ENCODE data around the gene POLN.

POLN gene

GRCh38 chr4:2091990-2092668 lies 149.8 kb downstream of the POLN start:
- FAIRE-seq = no peak
- no peak for DNase-seq (ENCODE audit: insufficient read length, low spot score)

GRCh38 chr4:2090642-2091041 lies 151.3 kb downstream of the POLN start:
- no peak for DNase-seq (ENCODE audit: insufficient read length, low spot score)
- FAIRE-seq = no peak

- FAIRE-seq (no peak), DNase-seq (ENCODE audit: insufficient read length, low spot score) (no peak)
These were observed 152.7 kb downstream of the POLN start for GRCh38 chr4:2089222-2089621.

- DNase-seq (ENCODE audit: insufficient read length, low spot score) (no peak), FAIRE-seq (no peak)
These were observed 154.8 kb downstream of the POLN start for GRCh38 chr4:2087170-2087569.

- DNase-seq (ENCODE audit: insufficient read length, low spot score) (no peak), FAIRE-seq (no peak)
These were observed 156.4 kb downstream of the POLN start for GRCh38 chr4:2085496-2085901.

GRCh38 chr4:2084316-2084715 lies 157.6 kb downstream of the POLN start:
- FAIRE-seq = no peak
- no peak for DNase-seq (ENCODE audit: insufficient read length, low spot score)

DNA sequence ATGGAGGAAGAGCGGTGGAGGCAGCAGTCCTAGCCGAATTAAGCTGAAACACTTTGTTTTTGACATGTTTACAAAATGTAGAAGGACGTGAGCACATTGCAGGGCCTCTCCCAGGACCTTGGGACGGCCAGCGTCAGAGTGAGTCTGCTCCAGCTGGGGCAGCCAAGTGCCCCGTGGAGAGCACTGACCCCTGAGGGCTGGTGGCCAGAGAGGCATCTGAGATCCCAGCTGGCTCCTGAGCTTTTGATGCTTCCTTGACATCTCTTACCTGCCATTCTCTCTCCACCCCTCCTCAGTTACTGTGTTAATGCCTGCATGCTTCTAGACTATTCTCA lies 158.1 kb downstream of the POLN start:
- DNase-seq (ENCODE audit: insufficient read length, low spot score) (no peak), FAIRE-seq (no peak)

DNA sequence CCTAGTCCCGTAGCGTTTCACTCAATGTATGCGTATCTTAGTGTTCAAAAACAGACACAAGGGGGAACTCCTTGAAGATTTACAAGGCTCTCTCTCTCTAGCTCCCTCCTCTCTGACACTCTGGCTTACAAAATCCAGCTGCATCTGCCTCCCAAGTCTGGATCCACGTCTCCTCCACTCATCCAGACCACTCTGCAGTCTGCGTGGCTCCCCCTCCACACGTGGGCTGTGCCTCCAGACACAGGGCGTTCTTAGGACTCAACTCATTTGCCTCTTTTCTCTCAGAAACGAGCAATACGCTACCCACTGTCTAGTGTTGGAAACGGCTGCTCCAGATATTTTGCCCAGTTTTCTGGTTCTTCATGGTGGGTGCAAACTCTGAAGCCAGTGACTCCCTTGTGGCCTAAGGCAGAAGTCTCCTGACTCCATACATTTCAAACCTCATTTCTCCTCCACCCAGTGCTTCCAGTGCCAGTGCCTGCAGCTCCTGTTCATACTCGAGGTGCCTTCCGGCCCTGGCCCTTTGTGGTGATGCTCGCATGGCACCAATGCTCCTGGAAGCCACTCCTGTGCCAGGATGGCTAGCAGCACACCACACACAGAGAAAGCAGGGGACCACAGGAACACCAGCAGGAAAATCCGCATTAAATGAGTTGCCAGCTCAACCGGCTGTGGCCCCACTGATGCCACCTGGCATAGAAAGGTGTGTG lies 158.7 kb downstream of the POLN start:
- no peak for FAIRE-seq

DNA sequence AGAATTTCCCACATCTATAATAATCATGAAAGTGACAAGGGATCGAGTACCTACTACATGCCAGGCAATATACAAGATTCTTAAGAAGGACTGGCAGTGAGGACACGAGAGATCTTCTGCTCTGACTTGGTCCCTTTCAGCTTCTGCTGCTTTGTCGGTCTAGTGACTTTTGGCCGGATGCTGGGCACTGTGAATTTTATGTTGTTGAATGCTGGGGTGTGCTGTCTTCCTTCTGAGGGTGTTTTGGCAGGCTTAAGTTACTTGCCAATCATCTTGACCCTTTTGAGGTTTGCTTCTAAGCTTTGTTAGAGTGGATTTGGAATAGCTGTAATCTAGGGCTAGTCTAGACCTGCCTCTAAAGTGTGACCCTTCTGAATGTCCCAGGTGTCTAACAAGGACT lies 159.3 kb downstream of the POLN start:
- FAIRE-seq (no peak), DNase-seq (ENCODE audit: insufficient read length, low spot score) (no peak)

More for the DNA sequence above, 158.7 kb downstream of the POLN start:
- DNase-seq (ENCODE audit: insufficient read length, low spot score) = no peak

GRCh38 chr4:2082118-2082517 lies 159.8 kb downstream of the POLN start:
- FAIRE-seq = no peak
- DNase-seq (ENCODE audit: insufficient read length, low spot score) = no peak

DNA sequence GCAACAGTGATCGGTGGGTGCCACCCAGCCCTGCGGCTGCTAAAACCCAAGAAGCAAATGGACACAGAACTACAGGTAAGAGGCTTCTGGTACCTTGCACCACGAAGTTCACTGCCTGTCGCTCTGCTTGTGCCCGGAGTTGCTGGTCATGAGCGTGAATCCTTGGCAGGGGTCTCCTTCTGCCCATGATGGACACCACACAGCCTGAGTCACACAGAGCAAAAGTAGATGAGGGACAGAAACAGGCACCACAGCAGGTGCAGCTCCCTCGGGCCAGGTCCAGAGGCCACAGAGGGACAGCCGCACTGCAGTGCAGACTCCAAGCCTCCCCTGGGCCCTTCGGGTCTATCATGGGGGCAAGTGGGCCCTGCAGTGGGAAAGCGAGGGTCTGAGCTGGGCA lies 160.4 kb downstream of the POLN start:
- FAIRE-seq (no peak), DNase-seq (ENCODE audit: insufficient read length, low spot score) (no peak)

DNA sequence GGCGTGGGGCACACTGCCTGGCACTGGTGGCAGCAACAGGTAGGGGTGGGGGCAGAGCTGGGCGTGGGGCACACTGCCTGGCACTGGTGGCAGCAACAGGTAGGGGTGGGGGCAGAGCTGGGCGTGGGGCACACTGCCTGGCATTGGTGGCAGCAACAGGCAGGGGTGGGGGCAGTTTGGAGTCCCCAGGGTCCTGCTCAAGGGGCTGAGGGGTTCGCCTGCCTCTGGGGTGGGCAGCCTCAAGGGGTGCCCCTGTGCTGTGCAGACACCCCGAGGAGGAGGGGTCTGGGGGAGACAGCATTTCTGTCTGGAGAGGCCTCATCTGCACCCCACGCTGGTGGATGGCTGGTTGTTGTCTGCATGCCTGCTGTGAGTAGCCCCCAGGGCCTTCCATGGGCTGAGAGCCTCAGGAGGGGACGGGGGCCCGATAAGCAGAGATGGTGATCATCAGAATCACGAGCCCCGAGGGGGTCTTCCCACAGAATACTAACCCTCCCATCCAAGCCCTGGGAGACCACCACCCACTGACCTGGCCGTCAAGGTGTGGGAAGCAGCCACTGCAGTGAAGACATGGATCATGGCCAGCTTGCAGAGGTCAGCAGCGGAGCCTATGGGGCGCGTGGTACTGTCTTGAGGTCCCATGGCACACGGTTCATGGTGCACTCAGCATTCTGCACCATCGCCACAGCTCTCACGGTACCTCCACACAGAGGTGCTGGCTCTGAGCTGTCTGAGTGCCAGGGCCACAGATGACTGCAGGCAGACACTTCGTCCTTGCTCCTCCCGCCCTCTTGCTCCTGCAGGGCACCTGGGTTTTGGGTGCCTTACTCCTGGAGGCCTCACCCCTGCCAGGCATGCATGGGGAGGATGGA lies 161.3 kb downstream of the POLN start:
- peak; percentile 99 for FAIRE-seq

DNA sequence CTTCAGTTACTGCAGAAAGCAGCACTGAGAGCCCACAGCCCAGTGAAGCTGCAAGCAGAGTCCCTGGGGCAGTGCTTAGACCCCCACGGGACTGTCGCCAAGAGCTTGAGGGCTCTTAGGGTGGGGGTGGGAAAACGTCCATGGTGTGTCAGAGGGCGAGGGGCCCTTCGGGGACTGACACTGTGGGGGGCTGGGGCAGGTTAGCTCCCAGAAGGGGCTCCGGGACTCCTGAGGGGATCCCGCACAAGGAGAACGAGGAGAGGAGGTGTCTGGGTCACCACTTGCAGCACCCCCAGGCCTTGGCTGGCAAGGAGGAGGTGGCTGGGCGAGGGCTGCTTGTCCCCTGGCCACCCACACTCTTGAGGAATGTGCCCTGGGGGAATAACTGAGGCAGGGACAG lies 162.0 kb downstream of the POLN start:
- FAIRE-seq = no peak

More for the DNA sequence above, 161.3 kb downstream of the POLN start:
- DNase-seq (ENCODE audit: insufficient read length, low spot score) = no peak

GRCh38 chr4:2079006-2079405 lies 162.9 kb downstream of the POLN start:
- DNase-seq (ENCODE audit: insufficient read length, low spot score) = no peak
- no peak for FAIRE-seq

More for the DNA sequence above, 162.0 kb downstream of the POLN start:
- DNase-seq (ENCODE audit: insufficient read length, low spot score) = no peak

DNA sequence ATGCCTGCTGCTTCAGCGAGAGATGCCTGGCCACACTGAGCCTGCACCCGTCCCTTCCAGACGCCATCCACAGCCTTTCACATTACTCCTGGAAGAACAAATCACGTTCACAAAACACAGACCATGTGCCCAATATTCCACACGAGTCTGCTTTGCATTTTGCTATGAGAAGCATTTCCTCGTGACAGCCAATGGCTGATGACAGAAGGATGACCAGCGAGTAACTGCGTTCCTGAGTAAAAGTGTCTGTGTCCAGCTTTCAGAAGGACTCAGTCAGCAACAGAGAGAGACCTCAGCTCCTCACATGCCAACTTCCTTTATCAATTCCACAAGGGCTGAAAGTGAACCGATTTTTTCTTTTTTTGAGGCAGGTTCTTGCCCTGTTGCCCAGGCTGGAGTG lies 163.3 kb downstream of the POLN start:
- no peak for FAIRE-seq

DNA sequence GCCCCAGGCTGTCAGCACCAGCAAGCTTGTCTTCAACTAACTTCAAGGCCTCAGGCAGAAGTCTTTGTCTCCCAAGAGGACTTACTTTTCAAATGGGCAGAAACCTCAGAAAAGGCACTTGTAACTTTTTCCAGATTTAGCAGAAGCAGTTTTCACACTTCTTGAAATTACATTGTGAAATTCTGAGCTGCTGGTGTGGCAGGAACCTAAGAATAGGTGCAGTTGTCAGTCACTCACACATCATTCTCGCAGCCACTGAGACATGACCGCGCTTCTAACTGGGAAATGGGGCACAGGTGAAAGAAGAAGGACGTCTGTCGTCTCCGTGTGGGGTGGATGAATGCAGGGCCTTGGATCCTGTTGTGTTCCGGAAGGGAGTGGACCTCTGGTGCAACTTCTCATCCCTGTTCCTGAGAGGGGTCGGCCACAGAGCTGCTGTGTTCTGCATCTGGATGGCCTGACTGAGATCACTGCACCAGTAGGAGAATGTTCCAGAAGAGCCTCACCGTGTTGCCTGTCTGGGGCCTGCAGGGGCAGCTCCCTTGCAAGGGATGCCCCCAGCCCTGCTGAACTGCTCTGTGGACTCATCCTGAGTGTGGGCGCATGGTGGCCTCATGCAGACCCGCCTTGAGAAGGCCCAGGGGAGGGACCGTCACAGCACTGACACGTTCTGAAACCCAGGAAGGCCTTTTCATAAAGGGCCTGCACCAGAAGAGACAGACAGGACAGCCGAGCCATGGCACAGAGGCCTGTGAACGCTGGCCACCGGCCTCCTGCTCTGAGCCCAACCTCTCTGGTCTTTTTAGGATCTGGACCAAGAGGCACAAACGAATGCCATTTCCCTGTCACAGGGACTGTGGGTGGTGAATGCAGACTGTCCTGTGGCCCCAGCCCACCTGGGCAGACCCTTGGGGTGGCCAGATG lies 164.1 kb downstream of the POLN start:
- FAIRE-seq (no peak), DNase-seq (ENCODE audit: insufficient read length, low spot score) (no peak)

More for the DNA sequence above, 163.3 kb downstream of the POLN start:
- no peak for DNase-seq (ENCODE audit: insufficient read length, low spot score)

DNA sequence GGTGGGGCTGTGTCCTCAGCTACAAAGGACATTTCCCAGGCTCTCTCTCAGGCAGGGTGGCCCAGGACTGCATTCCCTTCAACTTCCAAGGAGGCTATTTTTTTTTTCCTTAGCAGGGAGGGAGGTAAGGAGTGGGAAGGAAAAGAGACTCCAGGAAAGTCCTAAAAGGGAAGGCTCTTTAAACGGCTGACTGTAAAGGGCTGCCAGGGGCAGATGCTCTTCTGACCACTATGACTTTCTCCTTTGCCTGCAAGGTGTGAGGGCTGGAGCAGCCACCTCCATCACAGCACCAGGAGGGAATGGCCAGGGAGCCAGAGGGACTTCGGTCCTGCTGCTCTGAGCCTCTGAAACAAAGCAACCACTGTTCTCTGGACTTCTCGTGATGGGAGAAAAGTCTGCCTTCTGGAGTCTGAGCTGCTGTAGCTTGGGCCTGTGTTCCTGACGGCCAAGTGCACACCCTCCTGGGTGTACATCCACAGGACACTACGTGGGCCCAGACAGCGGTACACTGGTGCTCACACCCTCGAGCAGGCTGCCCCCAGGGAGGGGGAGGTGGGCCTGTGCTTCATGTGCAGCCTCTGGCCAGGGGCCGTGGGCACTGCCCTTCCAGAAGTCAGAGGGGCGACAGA lies 164.9 kb downstream of the POLN start:
- DNase-seq (ENCODE audit: insufficient read length, low spot score) = no peak
- no peak for FAIRE-seq

DNA sequence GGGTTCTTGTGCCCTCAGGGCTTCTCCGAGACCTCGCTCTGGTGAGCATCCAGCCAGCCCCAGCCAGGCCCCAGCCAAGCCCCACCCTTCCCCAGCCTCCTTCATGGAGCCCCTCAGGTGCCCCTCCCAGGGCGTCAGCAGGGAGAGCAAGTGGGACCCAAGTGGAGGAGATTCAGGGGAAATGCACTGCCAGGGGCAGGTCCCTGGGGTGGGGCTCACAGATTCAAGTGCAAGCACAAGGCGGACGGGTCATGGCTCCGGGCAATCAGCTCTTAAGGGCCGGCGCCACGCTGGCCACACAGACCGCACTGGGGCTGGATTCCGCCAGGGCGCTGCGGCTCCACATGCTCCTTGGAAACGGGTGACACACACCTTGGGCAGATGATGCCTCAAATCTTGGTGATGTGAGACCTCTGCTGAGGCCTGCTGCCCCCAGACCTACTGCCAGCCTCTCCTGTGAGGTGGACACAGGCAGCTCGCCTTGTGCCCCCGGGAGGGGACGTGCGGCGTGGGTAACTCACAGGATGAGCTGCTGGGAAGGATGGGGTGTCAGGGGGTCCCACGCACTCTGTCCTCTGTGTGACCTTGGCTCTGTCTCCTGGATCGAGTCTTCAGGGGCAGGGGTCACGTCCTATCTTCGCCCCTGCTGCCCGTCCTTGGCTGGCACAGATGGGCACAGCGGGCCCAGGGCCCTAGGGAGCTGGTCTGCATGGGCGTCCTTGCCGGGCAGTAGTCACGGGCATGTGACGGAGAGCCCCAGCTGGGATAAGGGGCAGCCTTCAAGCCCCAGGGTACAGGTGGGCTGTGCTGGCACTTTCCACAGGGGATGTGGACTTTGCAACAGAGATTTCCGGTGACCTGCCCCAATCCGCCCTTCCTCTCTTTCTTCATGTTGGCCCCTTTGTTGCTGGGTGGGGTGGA lies 165.7 kb downstream of the POLN start:
- DNase-seq (ENCODE audit: insufficient read length, low spot score) (no peak), FAIRE-seq (no peak)
